HepG2 (cell line): Measurements from ENCODE around the gene UTS2R. TPM values are rescaled to one million over a fixed set of nuclear protein-coding genes. Genes with fewer than 3 reads are reported as not detected.

ENCODE experiments used
- CREM ChIP-seq, 2 experiments: sonication (generic) in 1 of 2; formaldehyde crosslinking in 1 of 2; IDR thresholded peaks; 2 replicates each; pipeline versions ENCODE4 v1.4.0 to v1.6.1; 2016 to 2020; ENCODE audit warnings: antibody characterized with exemption in 1 of 2, mild to moderate bottlenecking in 1 of 2, missing genetic modification reagents in 1 of 2
- GABPA ChIP-seq, 2 experiments: IDR thresholded peaks; 2 replicates each; pipeline ENCODE4 v1.6.1; 2011 to 2016; ENCODE audit warnings: low read depth in 2 of 2, low read length in 1 of 2, missing biosample characterization in 1 of 2, missing genetic modification characterization in 1 of 2
- RXRB ChIP-seq: IDR thresholded peaks from 2 replicates; pipeline ENCODE4 v1.6.1; 2016; ENCODE audit warnings: borderline replicate concordance, missing genetic modification reagents, missing compliant biosample characterization
- SP5 ChIP-seq: IDR thresholded peaks from 2 replicates; pipeline ENCODE4 v1.6.1; 2016; ENCODE audit warnings: low read depth, borderline replicate concordance
- TMF1 ChIP-seq: sonication (generic); formaldehyde crosslinking; IDR thresholded peaks from 2 replicates; pipeline ENCODE4 v1.8.1; 2022; ENCODE audit warnings: low read depth, missing genetic modification reagents
- ZBTB21 ChIP-seq: sonication (generic); formaldehyde crosslinking; IDR thresholded peaks from 2 replicates; pipeline ENCODE4 v1.4.0; 2020; ENCODE audit warnings: missing genetic modification reagents
- ZNF33A ChIP-seq: sonication (generic); formaldehyde crosslinking; IDR thresholded peaks from 2 replicates; pipeline ENCODE4 v1.5.1; 2020; ENCODE audit warnings: missing genetic modification reagents, mild to moderate bottlenecking, moderate library complexity, borderline replicate concordance
- ZNF510 ChIP-seq: sonication (generic); formaldehyde crosslinking; IDR thresholded peaks from 2 replicates; pipeline ENCODE4 v1.4.0; 2020; ENCODE audit warnings: low read depth, mild to moderate bottlenecking, missing genetic modification reagents
- ZNF674 ChIP-seq: sonication (generic); formaldehyde crosslinking; IDR thresholded peaks from 2 replicates; pipeline ENCODE4 v1.5.0; 2020; ENCODE audit warnings: low read depth, mild to moderate bottlenecking, missing genetic modification reagents
- ZNF780A ChIP-seq: sonication (generic); formaldehyde crosslinking; IDR thresholded peaks from 2 replicates; pipeline ENCODE4 v1.8.0; 2022; ENCODE audit warnings: mild to moderate bottlenecking, missing genetic modification reagents, moderate library complexity
- ZNF790 ChIP-seq: sonication (generic); formaldehyde crosslinking; IDR thresholded peaks from 2 replicates; pipeline ENCODE4 v1.8.0; 2022; ENCODE audit warnings: missing genetic modification reagents, mild to moderate bottlenecking, borderline replicate concordance
- polyA plus RNA-seq, 8 experiments: library from polyadenylated mRNA; depleted of rRNA in 3 of 8; stranded (reverse) in 7 of 8; unstranded in 1 of 8; fragments of >200 nt; fragmentation: Illumina TruSeq in 4 of 8; extraction: Trizol in 4 of 8; gene quantifications; 2 replicates each; pipeline versions ENCODE4 v1.2.1 to v1.2.3, GENCODE V29; 2011 to 2016; ENCODE audit warnings: low read depth in 4 of 8, missing spikeins in 1 of 8, mixed read lengths in 1 of 8; ENCODE audit not compliant: insufficient read depth in 1 of 8
- total RNA-seq, 5 experiments: library from RNA; depleted of rRNA; stranded (reverse); fragments of >200 nt; fragmentation: Illumina TruSeq; extraction: Trizol; gene quantifications; 2 replicates each; pipeline ENCODE4 v1.2.3, GENCODE V29; 2016; ENCODE audit warnings: low read depth in 1 of 5
- TF ChIP-seq, protein P1 (sequence below): sonication (generic); formaldehyde crosslinking; IDR thresholded peaks from 2 replicates; pipeline ENCODE4 v1.4.0; 2020; ENCODE audit warnings: missing genetic modification reagents, borderline replicate concordance
- TF ChIP-seq, protein P2 (sequence below): sonication (generic); formaldehyde crosslinking; IDR thresholded peaks from 2 replicates; pipeline ENCODE4 v1.5.0; 2020; ENCODE audit warnings: mild to moderate bottlenecking, missing genetic modification reagents
- TF ChIP-seq, protein P3 (sequence below): sonication (generic); formaldehyde crosslinking; IDR thresholded peaks from 2 replicates; pipeline ENCODE4 v1.4.0; 2020; ENCODE audit warnings: missing genetic modification reagents, borderline replicate concordance

Gene UTS2R
- total and polyA plus RNA-seq, 2 of the 13 experiments (the other 11 are each of a cell fraction or from before 2014, with no cell fraction given), result 0.13 to 0.15 TPM

DNA sequence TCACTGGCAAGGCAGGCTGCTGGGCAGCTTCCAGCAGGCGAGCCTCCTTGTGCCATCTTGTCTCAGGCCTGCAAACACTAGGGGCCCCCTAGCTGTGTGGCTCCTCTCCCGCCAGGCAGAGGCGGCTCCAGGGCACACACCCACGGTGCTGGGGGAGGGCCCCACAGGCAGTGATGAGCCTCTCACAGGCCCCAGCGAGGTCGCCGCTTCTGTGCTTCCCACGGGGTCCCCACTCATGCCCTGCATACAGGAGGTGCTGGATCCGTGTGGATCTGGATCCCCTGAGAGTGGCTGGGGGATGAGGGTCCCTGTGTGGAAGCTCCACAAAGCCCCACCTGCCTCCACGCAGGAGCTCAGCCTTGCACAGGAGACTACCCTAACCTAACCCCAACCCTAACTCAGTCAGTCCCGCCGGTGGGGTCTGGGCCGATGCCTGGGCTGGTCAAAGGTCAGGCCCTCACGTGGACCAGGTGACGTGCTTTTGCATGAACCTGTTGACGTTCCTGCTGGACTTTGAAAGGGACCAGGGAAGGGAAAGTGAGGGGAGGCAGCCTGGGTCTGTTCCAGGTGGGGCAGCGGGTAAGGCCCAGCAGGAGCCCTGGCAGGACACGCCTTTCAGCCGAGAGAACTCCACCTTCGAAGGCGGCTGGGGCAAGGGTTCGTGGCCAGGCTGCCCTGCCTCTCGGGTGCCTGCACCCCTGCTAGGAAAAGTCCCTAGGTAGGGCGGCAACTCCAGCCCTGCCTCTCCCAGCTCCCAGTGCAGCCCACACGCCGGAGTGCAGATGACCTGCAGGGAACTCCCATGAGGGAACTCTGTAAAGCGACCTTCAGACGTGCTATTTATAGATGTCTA, 43.2 kb upstream of the UTS2R start (continued):
- TF ChIP-seq, protein P1, sequence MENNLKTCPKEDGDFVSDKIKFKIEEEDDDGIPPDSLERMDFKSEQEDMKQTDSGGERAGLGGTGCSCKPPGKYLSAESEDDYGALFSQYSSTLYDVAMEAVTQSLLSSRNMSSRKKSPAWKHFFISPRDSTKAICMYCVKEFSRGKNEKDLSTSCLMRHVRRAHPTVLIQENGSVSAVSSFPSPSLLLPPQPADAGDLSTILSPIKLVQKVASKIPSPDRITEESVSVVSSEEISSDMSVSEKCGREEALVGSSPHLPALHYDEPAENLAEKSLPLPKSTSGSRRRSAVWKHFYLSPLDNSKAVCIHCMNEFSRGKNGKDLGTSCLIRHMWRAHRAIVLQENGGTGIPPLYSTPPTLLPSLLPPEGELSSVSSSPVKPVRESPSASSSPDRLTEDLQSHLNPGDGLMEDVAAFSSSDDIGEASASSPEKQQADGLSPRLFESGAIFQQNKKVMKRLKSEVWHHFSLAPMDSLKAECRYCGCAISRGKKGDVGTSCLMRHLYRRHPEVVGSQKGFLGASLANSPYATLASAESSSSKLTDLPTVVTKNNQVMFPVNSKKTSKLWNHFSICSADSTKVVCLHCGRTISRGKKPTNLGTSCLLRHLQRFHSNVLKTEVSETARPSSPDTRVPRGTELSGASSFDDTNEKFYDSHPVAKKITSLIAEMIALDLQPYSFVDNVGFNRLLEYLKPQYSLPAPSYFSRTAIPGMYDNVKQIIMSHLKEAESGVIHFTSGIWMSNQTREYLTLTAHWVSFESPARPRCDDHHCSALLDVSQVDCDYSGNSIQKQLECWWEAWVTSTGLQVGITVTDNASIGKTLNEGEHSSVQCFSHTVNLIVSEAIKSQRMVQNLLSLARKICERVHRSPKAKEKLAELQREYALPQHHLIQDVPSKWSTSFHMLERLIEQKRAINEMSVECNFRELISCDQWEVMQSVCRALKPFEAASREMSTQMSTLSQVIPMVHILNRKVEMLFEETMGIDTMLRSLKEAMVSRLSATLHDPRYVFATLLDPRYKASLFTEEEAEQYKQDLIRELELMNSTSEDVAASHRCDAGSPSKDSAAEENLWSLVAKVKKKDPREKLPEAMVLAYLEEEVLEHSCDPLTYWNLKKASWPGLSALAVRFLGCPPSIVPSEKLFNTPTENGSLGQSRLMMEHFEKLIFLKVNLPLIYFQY (CRISPR knock-in tag), result peak; percentile 95
- TF ChIP-seq ZNF780A (CRISPR knock-in tag) (no peak; the same call in 1 of the 2 replicates), CREM (IDR thresholded peaks at IDR 0.05) (peak; percentile 92), CREM (CRISPR knock-in tag; IDR thresholded peaks at IDR 0.05) (no peak), RXRB (CRISPR knock-in tag) (peak; percentile 98), ZNF674 (peak; percentile 77; the same call in 1 of the 2 replicates), ZNF33A (CRISPR knock-in tag) (no peak), SP5 (peak; percentile 84), GABPA (IDR thresholded peaks at IDR 0.05; ENCODE audit: low read depth, low read length) (no peak), GABPA (CRISPR knock-in tag; IDR thresholded peaks at IDR 0.05; ENCODE audit: low read depth) (peak; percentile 38; the same call in 1 of the 2 replicates), TMF1 (CRISPR knock-in tag) (peak; percentile 95), ZNF510 (CRISPR knock-in tag) (peak; percentile 91; the same call in 1 of the 2 replicates), ZNF790 (CRISPR knock-in tag) (peak; percentile 77; the same call in 1 of the 2 replicates), ZBTB21 (CRISPR knock-in tag) (peak; percentile 91)
- TF ChIP-seq, protein P2, sequence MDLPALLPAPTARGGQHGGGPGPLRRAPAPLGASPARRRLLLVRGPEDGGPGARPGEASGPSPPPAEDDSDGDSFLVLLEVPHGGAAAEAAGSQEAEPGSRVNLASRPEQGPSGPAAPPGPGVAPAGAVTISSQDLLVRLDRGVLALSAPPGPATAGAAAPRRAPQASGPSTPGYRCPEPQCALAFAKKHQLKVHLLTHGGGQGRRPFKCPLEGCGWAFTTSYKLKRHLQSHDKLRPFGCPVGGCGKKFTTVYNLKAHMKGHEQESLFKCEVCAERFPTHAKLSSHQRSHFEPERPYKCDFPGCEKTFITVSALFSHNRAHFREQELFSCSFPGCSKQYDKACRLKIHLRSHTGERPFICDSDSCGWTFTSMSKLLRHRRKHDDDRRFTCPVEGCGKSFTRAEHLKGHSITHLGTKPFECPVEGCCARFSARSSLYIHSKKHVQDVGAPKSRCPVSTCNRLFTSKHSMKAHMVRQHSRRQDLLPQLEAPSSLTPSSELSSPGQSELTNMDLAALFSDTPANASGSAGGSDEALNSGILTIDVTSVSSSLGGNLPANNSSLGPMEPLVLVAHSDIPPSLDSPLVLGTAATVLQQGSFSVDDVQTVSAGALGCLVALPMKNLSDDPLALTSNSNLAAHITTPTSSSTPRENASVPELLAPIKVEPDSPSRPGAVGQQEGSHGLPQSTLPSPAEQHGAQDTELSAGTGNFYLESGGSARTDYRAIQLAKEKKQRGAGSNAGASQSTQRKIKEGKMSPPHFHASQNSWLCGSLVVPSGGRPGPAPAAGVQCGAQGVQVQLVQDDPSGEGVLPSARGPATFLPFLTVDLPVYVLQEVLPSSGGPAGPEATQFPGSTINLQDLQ, result no peak; the same call in 1 of the 2 replicates
- TF ChIP-seq, protein P3, sequence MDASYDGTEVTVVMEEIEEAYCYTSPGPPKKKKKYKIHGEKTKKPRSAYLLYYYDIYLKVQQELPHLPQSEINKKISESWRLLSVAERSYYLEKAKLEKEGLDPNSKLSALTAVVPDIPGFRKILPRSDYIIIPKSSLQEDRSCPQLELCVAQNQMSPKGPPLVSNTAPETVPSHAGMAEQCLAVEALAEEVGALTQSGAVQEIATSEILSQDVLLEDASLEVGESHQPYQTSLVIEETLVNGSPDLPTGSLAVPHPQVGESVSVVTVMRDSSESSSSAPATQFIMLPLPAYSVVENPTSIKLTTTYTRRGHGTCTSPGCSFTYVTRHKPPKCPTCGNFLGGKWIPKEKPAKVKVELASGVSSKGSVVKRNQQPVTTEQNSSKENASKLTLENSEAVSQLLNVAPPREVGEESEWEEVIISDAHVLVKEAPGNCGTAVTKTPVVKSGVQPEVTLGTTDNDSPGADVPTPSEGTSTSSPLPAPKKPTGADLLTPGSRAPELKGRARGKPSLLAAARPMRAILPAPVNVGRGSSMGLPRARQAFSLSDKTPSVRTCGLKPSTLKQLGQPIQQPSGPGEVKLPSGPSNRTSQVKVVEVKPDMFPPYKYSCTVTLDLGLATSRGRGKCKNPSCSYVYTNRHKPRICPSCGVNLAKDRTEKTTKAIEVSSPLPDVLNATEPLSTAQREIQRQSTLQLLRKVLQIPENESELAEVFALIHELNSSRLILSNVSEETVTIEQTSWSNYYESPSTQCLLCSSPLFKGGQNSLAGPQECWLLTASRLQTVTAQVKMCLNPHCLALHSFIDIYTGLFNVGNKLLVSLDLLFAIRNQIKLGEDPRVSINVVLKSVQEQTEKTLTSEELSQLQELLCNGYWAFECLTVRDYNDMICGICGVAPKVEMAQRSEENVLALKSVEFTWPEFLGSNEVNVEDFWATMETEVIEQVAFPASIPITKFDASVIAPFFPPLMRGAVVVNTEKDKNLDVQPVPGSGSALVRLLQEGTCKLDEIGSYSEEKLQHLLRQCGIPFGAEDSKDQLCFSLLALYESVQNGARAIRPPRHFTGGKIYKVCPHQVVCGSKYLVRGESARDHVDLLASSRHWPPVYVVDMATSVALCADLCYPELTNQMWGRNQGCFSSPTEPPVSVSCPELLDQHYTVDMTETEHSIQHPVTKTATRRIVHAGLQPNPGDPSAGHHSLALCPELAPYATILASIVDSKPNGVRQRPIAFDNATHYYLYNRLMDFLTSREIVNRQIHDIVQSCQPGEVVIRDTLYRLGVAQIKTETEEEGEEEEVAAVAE (CRISPR knock-in tag), result 0 out of 2 replicates have a peak, but pooled peaks have one; percentile 32
